Naive B cell (primary cell): ENCODE data around the gene GPR137. TPM values are rescaled to one million over a fixed set of nuclear protein-coding genes. Genes with fewer than 3 reads are reported as not detected.

Experiments
- ATAC-seq, 2 donors: fragments of 150-1000 bp; cut with Tn5 transposase; 2 replicates each; pipeline ENCODE4 v1.10.0; 2021; ENCODE audit warnings: low read depth in 2 of 2, mild to moderate bottlenecking in 2 of 2, moderate library complexity in 2 of 2
- DNase-seq: peaks from one replicate; pipeline ENCODE4 v3.0.0; 2022
- H3K27ac Mint-ChIP-seq, 6 donors: one replicate each; pipeline ENCODE4 v1.8.0; 2020 to 2022; ENCODE audit warnings: mild to moderate bottlenecking in 6 of 6, mixed read lengths in 6 of 6, moderate library complexity in 5 of 6, inconsistent platforms in 2 of 6
- H3K27me3 Mint-ChIP-seq, 3 donors: one replicate each; pipeline ENCODE4 v1.8.0; 2021 to 2022; ENCODE audit warnings: mixed read lengths in 3 of 3, mild to moderate bottlenecking in 1 of 3
- H3K36me3 Mint-ChIP-seq, 2 donors: one replicate each; pipeline ENCODE4 v1.8.0; 2020 to 2022; ENCODE audit warnings: mixed read lengths in 2 of 2, inconsistent platforms in 1 of 2, mild to moderate bottlenecking in 1 of 2
- H3K4me1 Mint-ChIP-seq, 3 donors: one replicate each; pipeline ENCODE4 v1.8.0; 2020 to 2022; ENCODE audit warnings: mixed read lengths in 3 of 3, inconsistent platforms in 1 of 3, mild to moderate bottlenecking in 1 of 3, moderate library complexity in 1 of 3
- H3K4me3 Mint-ChIP-seq, 8 donors: one replicate each; pipeline ENCODE4 v1.8.0; 2020 to 2022; ENCODE audit warnings: mild to moderate bottlenecking in 8 of 8, mixed read lengths in 8 of 8, moderate library complexity in 8 of 8, inconsistent platforms in 2 of 8
- H3K9me3 Mint-ChIP-seq, 7 donors: one replicate each; pipeline ENCODE4 v1.8.0; 2020 to 2022; ENCODE audit warnings: mixed read lengths in 7 of 7, mild to moderate bottlenecking in 5 of 7, inconsistent platforms in 2 of 7, moderate library complexity in 1 of 7
- polyA plus RNA-seq, 6 donors: library from polyadenylated mRNA; unstranded; fragments of 300-500 nt; fragmentation: Illumina TruSeq; gene quantifications; one replicate each; pipeline ENCODE4 v1.2.3, GENCODE V29; 2021; ENCODE audit warnings: low read depth in 6 of 6

GPR137 gene
- polyA plus RNA-seq, 6 donors from 2014 or later = 17.3 to 35.5 (median 21.0) TPM

GRCh38 chr11:64252003-64252872 lies 33.4 kb upstream of the GPR137 start:
- Mint-ChIP-seq H3K9me3 (no peaks in the 10 kb centered on the region), H3K4me3 (peak overlapping the region; percentile 83 to 94 (median 89)), H3K27me3 (no peaks in the 10 kb centered on the region), H3K27ac (peak overlapping the region in 5 of 6 donors; percentile 53 to 94 (median 79)), H3K36me3 (no peaks in the 10 kb centered on the region), H3K4me1 (peaks cover 19 to 33% (median 25%) of the 10 kb centered on the region in 3 donors)
- DNase-seq (no peak), ATAC-seq (peak in 1 of 2 donors; percentile 5)

- H3K4me1 Mint-ChIP-seq = peaks cover 17 to 25% (median 21%) of the 10 kb centered on the region in 3 donors
- H3K9me3 Mint-ChIP-seq = no peaks in the 10 kb centered on the region
- ATAC-seq (no peak), DNase-seq (no peak)
- H3K27me3 Mint-ChIP-seq = no peaks in the 10 kb centered on the region
- peak overlapping the region; percentile 6 to 90 (median 54) for H3K4me3 Mint-ChIP-seq
- H3K36me3 Mint-ChIP-seq = no peaks in the 10 kb centered on the region
- H3K27ac Mint-ChIP-seq = no peak overlapping the region
Observed at GRCh38 chr11:64253043-64253442, 32.6 kb upstream of the GPR137 start.

- Mint-ChIP-seq H3K27me3 (no peaks in the 10 kb centered on the region), H3K27ac (no peak overlapping the region), H3K4me3 (peak overlapping the region in 4 of 8 donors; percentile 20 to 79 (median 42)), H3K4me1 (peaks cover 14 to 21% (median 19%) of the 10 kb centered on the region in 3 donors), H3K9me3 (no peaks in the 10 kb centered on the region), H3K36me3 (no peaks in the 10 kb centered on the region)
- ATAC-seq (no peak), DNase-seq (no peak)
Observed at GRCh38 chr11:64253481-64253880, 32.2 kb upstream of the GPR137 start.

- peaks cover 0 to 1% of the 10 kb centered on the region in 2 donors for H3K36me3 Mint-ChIP-seq
- no peak overlapping the region for H3K27ac Mint-ChIP-seq
- peak overlapping the region in 1 of 8 donors; percentile 79 for H3K4me3 Mint-ChIP-seq
- DNase-seq (no peak), ATAC-seq (no peak)
- no peaks in the 10 kb centered on the region for H3K27me3 Mint-ChIP-seq
- H3K9me3 Mint-ChIP-seq = no peaks in the 10 kb centered on the region
- H3K4me1 Mint-ChIP-seq = peaks cover 14 to 19% (median 18%) of the 10 kb centered on the region in 3 donors
Observed at GRCh38 chr11:64254326-64254725, 31.3 kb upstream of the GPR137 start.

GRCh38 chr11:64255135-64256128 lies 30.2 kb upstream of the GPR137 start:
- ATAC-seq (no peak), DNase-seq (no peak)
- no peaks in the 10 kb centered on the region for H3K9me3 Mint-ChIP-seq
- H3K27me3 Mint-ChIP-seq = no peaks in the 10 kb centered on the region
- H3K4me3 Mint-ChIP-seq = peak overlapping the region in 1 of 8 donors; percentile 34
- H3K4me1 Mint-ChIP-seq = peaks cover 14 to 16% (median 14%) of the 10 kb centered on the region in 3 donors
- peaks cover 0 to 7% of the 10 kb centered on the region in 2 donors for H3K36me3 Mint-ChIP-seq
- H3K27ac Mint-ChIP-seq = no peak overlapping the region

- peaks cover 9 to 16% (median 10%) of the 10 kb centered on the region in 3 donors for H3K4me1 Mint-ChIP-seq
- DNase-seq (no peak), ATAC-seq (no peak)
- no peak overlapping the region for H3K27ac Mint-ChIP-seq
- H3K27me3 Mint-ChIP-seq = no peaks in the 10 kb centered on the region
- H3K9me3 Mint-ChIP-seq = no peaks in the 10 kb centered on the region
- H3K4me3 Mint-ChIP-seq = no peak overlapping the region
- peaks cover 0 to 7% of the 10 kb centered on the region in 2 donors for H3K36me3 Mint-ChIP-seq
Observed at GRCh38 chr11:64256300-64256699, 29.3 kb upstream of the GPR137 start.

GRCh38 chr11:64258356-64258755 lies 27.3 kb upstream of the GPR137 start:
- no peaks in the 10 kb centered on the region for H3K9me3 Mint-ChIP-seq
- ATAC-seq = no peak

GRCh38 chr11:64258946-64259532 lies 26.6 kb upstream of the GPR137 start:
- H3K27ac Mint-ChIP-seq = no peak overlapping the region
- H3K36me3 Mint-ChIP-seq = peaks cover 0 to 7% of the 10 kb centered on the region in 2 donors
- no peaks in the 10 kb centered on the region for H3K27me3 Mint-ChIP-seq
- ATAC-seq = no peak
- H3K4me3 Mint-ChIP-seq = no peak overlapping the region
- no peak for DNase-seq
- peaks cover 0 to 6% (median 0%) of the 10 kb centered on the region in 3 donors for H3K4me1 Mint-ChIP-seq
- no peaks in the 10 kb centered on the region for H3K9me3 Mint-ChIP-seq

More at GRCh38 chr11:64258356-64258755, 27.3 kb upstream of the GPR137 start:
- Mint-ChIP-seq H3K27me3 (no peaks in the 10 kb centered on the region), H3K36me3 (peaks cover 0 to 7% of the 10 kb centered on the region in 2 donors), H3K4me3 (no peak overlapping the region), H3K4me1 (peaks cover 0 to 6% (median under 1%) of the 10 kb centered on the region in 3 donors), H3K27ac (peak overlapping the region in 1 of 6 donors; percentile 7)
- DNase-seq = no peak

GRCh38 chr11:64259533-64260067 lies 26.0 kb upstream of the GPR137 start:
- Mint-ChIP-seq H3K27ac (no peak overlapping the region), H3K9me3 (no peaks in the 10 kb centered on the region), H3K4me3 (no peak overlapping the region), H3K4me1 (peaks cover 0 to 6% (median 0%) of the 10 kb centered on the region in 3 donors), H3K27me3 (no peaks in the 10 kb centered on the region), H3K36me3 (peaks cover 0 to 7% of the 10 kb centered on the region in 2 donors)
- ATAC-seq (no peak), DNase-seq (no peak)

- Mint-ChIP-seq H3K27ac (no peak overlapping the region), H3K27me3 (no peaks in the 10 kb centered on the region), H3K36me3 (peaks cover 0 to 7% of the 10 kb centered on the region in 2 donors), H3K4me3 (no peak overlapping the region), H3K9me3 (no peaks in the 10 kb centered on the region), H3K4me1 (peaks cover 0 to 6% (median 2%) of the 10 kb centered on the region in 3 donors)
- no peak for ATAC-seq
- no peak for DNase-seq
Observed at GRCh38 chr11:64260147-64260708, 25.4 kb upstream of the GPR137 start.

- no peak overlapping the region for H3K27ac Mint-ChIP-seq
- ATAC-seq (no peak), DNase-seq (no peak)
- H3K27me3 Mint-ChIP-seq = no peaks in the 10 kb centered on the region
- peaks cover 0 to 7% of the 10 kb centered on the region in 2 donors for H3K36me3 Mint-ChIP-seq
- no peaks in the 10 kb centered on the region for H3K9me3 Mint-ChIP-seq
- H3K4me1 Mint-ChIP-seq = peaks cover 0 to 6% (median 5%) of the 10 kb centered on the region in 3 donors
- H3K4me3 Mint-ChIP-seq = peak overlapping the region in 1 of 8 donors; percentile 33
Observed at GRCh38 chr11:64261556-64262080, 24.0 kb upstream of the GPR137 start.

GRCh38 chr11:64262271-64263002 lies 23.2 kb upstream of the GPR137 start:
- no peak for ATAC-seq
- H3K27me3 Mint-ChIP-seq = no peaks in the 10 kb centered on the region
- peak overlapping the region in 1 of 8 donors; percentile 33 for H3K4me3 Mint-ChIP-seq
- H3K4me1 Mint-ChIP-seq = peaks cover 0 to 6% (median 5%) of the 10 kb centered on the region in 3 donors
- DNase-seq = no peak
- H3K27ac Mint-ChIP-seq = no peak overlapping the region
- H3K36me3 Mint-ChIP-seq = peaks cover 0 to 7% of the 10 kb centered on the region in 2 donors
- no peaks in the 10 kb centered on the region for H3K9me3 Mint-ChIP-seq
